D721Med (cell line): ENCODE data around the gene SCNN1A.

ENCODE experiments used
- DNase-seq: peaks from one replicate; pipeline ENCODE4 v3.0.0; 2011; ENCODE audit warnings: low spot score; ENCODE audit not compliant: insufficient read length
- FAIRE-seq: peaks from 2 replicates; lab custom pipeline; 2011; peaks lifted over from hg19 to GRCh38; lab: Jason Lieb, UNC
- CTCF ChIP-seq: IDR thresholded peaks from 2 replicates; pipeline ENCODE4 v1.5.1; 2012; ENCODE audit warnings: mild to moderate bottlenecking, control low read depth; ENCODE audit not compliant: insufficient read depth; ENCODE audit errors: missing control alignments

SCNN1A gene

DNA sequence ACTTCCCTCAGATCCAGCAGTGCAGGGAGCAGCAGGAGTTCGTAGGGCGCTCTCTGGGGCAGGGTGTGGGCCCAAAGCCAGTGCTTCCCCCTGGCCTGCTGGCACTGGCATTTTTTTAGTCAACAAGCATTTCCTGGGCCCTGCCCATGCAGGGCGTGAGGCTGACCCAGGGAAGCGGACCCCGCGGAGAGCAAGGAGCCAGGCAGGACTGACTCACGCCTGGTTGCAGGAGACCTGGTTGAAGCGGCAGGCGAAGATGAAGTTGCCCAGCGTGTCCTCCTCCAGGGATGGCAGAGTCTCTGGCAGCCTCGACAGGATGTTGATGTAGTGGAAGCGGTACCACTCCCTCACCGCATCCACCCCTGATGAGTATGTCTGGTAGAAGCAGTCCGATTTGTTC, 13.5 kb downstream of the SCNN1A start:
- DNase-seq (no peak), FAIRE-seq (no peak)

GRCh38 chr12:6360578-6361490, 14.5 kb downstream of the SCNN1A start:
- no peak for DNase-seq
- TF ChIP-seq CTCF: no peak
- FAIRE-seq: no peak

More for the DNA sequence above, 13.5 kb downstream of the SCNN1A start:
- no peak for TF ChIP-seq CTCF

DNA sequence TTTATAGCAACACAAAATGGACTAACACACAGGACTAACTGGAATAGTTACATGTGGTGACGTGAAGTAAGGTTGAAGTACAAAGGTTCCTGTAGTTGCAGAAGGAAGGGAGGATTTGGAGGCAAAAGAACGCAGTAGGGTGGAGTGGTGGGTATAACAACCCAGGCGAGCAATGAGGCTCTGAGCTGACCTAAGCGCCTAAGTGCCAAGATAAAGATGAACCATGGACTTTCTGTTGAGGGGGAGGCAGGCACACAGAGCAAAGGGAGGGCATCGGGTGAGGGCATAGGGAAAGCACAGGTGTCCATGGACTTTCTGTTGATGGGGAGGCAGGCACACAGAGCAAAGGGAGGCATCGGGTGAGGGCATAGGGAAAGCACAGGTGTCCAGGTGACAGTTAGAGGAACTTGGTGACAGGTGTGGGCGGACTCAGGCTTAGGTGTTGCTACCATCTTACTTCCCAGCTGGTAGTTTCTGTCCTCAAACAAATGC, 15.2 kb downstream of the SCNN1A start:
- DNase-seq (no peak), FAIRE-seq (no peak)
- no peak for TF ChIP-seq CTCF

DNA sequence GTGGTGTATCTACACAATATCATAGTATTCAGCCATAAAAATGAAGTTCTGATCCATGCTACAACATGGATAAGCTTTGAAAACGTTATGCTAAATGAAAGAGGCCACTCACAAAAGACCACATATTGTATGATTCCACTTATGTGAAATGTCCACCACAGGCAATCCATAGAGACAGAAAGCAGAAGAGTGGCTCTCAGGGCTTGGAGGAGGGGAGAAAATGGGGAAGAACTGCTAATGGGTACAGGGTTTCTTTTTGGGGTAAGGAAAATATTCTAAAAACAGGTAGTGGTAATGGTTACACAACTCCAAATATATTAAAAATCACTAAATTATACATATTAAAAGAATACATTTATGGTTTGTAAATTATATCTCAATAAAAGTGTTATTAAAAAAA, 16.5 kb downstream of the SCNN1A start:
- no peak for TF ChIP-seq CTCF
- FAIRE-seq (no peak), DNase-seq (no peak)

DNA sequence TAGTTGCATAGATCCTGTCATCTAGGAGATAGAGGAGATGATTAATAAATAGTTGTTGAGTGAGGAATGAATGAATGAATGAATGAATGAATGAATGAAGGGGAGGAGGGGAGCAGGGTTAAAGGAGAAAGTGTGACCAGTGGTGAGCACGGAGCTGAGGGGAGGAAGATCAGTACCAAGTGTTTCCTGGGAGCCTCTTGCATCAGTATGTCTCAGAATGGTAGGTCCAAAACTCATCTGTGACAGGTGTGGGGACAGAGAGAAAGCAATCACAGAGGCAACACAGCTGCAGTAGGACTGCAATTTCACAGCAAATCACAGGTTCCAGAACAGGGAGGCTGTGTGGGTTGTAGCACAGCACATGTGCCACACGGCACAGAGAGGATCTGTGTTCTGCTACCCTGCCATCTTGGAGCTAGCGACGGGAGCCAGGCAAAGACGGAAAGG, 19.0 kb downstream of the SCNN1A start:
- FAIRE-seq (no peak), DNase-seq (no peak)
- no peak for TF ChIP-seq CTCF

- no peak for DNase-seq
- TF ChIP-seq CTCF: no peak
- no peak for FAIRE-seq
Measured at GRCh38 chr12:6355491-6356373, 19.6 kb downstream of the SCNN1A start.
